GM23248 (cell line): ENCODE data around the gene THSD4.

Experiments
- EZH2 ChIP-seq: fragments of 200-600 bp; sonication (generic); IDR thresholded peaks from 2 replicates; pipeline ENCODE4 v1.6.1; 2018; ENCODE audit warnings: antibody characterized with exemption, mild to moderate bottlenecking; ENCODE audit not compliant: insufficient read depth, poor library complexity, severe bottlenecking
- EZH2phosphoT487 ChIP-seq: fragments of 200-600 bp; sonication (generic); IDR thresholded peaks from 2 replicates; pipeline ENCODE4 v1.6.1; 2018; ENCODE audit warnings: antibody characterized with exemption, moderate library complexity, mild to moderate bottlenecking, low read depth; ENCODE audit not compliant: insufficient read depth

GRCh38 chr15:71742964-71743363 lies 627.7 kb downstream of the THSD4 start:
- TF ChIP-seq EZH2 (no peak), EZH2phosphoT487 (no peak)
